H54 (cell line): ENCODE results near the gene LMOD2.
"Not testable (repeated sequence)": the region's sequence is repeated elsewhere in the genome, so short reads cannot be mapped to it uniquely, and the experiment has no call there.

Source experiments
- DNase-seq: peaks from one replicate; pipeline ENCODE4 v3.0.0; 2011; ENCODE audit warnings: low spot score, mixed read lengths; ENCODE audit not compliant: insufficient read length
- FAIRE-seq: peaks from 3 replicates; lab custom pipeline; 2011; peaks lifted over from hg19 to GRCh38; lab: Jason Lieb, UNC
- POLR2A ChIP-seq: IDR thresholded peaks from 2 replicates; pipeline ENCODE4 v1.6.1; 2011; ENCODE audit warnings: low read depth, mild to moderate bottlenecking, low read length

LMOD2 gene

DNA sequence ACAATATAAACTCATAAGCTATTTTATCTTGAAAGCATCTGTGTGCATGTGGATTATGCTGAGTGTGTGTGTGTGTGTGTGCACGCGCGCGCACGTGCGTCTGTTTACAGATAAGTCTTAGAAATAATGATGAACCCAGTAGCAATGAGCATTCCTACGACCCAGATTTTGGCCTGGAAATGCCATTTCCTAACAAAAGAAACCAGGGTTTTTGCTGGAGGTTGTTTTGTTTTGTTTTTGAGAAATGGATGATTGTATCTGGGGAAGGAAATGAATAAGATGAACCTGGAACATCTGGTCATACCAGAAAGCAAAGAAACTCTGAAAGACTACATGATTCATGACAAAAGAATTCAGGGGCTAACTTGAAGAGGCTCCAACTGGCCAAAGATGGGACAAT lies 22.1 kb upstream of the LMOD2 start:
- TF ChIP-seq POLR2A = no peak
- FAIRE-seq (peak; percentile 71), DNase-seq (peak; percentile 12)

GRCh38 chr7:123634011-123634573 lies 21.6 kb upstream of the LMOD2 start:
- FAIRE-seq = not testable (repeated sequence)

GRCh38 chr7:123635551-123636359 lies 19.9 kb upstream of the LMOD2 start:
- no peak for DNase-seq
- peak; percentile 58 for FAIRE-seq
- no peak for TF ChIP-seq POLR2A

More at GRCh38 chr7:123634011-123634573, 21.6 kb upstream of the LMOD2 start:
- not testable (repeated sequence) for DNase-seq

GRCh38 chr7:123637203-123637602 lies 18.5 kb upstream of the LMOD2 start:
- no peak for FAIRE-seq
- no peak for DNase-seq

GRCh38 chr7:123637878-123638277 lies 17.8 kb upstream of the LMOD2 start:
- no peak for FAIRE-seq

More at GRCh38 chr7:123637203-123637602, 18.5 kb upstream of the LMOD2 start:
- no peak for TF ChIP-seq POLR2A

DNA sequence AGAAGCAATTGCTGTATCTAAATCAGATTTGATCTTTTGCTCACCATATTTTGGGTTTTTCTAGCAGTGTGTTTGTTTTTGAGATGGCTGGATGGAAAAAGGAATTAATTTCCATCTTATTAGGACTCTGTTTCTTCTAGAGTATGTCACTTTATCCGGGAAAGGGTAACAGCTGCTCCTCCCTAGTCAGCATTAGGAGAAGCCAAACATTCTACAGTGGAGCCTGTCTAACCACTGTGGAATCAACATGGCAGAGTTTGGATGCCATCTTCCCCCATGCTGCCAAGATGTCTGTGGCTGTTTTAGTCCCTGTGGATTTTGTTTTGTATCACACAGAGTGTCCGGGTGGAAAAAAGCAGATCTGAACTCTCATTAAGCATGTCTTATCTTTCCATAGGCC lies 16.0 kb upstream of the LMOD2 start:
- TF ChIP-seq POLR2A = no peak
- no peak for DNase-seq
- no peak for FAIRE-seq

More at GRCh38 chr7:123637878-123638277, 17.8 kb upstream of the LMOD2 start:
- TF ChIP-seq POLR2A = no peak
- no peak for DNase-seq

GRCh38 chr7:123640583-123640982 lies 15.1 kb upstream of the LMOD2 start:
- no peak for DNase-seq
- no peak for TF ChIP-seq POLR2A
- FAIRE-seq = no peak

- FAIRE-seq (no peak), DNase-seq (no peak)
- TF ChIP-seq POLR2A = no peak
Observed at GRCh38 chr7:123641901-123642300, 13.8 kb upstream of the LMOD2 start.

DNA sequence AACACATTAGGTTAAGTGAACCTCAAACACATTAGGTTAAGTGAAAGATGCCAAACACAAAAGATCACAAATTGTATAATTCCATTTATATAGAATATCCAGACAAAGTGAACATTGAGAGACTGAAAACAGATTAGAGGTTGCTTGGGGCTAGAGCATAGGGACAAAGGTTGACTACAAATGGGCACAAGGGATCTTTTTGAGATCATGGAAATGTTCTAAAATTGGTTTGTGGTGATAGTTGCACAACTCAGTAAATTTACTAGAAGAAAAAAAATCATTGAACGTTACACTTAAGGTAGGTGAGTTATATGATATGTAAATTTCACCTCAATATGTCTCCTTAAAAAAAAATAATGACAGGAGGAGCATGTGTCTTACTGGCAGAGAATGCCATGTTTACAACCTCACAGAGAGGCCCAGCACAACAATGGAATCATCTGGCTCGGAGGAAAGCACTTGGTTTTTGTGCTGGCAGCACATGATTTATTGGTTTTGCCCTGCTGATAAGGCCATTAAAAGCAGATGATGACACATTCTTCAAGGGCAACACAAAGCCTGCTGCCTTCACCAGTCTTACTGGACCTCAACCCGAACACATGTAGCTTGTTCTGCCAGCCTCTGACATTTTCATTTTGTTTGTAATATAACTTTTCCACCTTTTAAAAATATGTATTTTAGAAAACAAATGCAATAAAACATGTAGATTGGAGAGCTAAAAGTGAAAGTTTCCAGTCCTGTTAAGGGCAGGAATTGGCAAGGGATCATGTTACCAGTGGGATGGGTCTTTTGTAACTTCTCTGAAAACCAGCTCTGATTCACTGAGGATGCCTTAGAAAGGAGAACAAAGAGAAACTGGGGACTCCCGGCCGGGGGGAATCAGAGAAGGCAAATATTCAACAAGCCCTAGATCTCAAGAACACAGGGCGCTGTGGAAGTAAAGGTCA lies 11.9 kb upstream of the LMOD2 start:
- peak; percentile 22 for DNase-seq
- FAIRE-seq = peak; percentile 15
- TF ChIP-seq POLR2A = no peak

GRCh38 chr7:123645516-123645915 lies 10.2 kb upstream of the LMOD2 start:
- FAIRE-seq (no peak), DNase-seq (no peak)
- no peak for TF ChIP-seq POLR2A

DNA sequence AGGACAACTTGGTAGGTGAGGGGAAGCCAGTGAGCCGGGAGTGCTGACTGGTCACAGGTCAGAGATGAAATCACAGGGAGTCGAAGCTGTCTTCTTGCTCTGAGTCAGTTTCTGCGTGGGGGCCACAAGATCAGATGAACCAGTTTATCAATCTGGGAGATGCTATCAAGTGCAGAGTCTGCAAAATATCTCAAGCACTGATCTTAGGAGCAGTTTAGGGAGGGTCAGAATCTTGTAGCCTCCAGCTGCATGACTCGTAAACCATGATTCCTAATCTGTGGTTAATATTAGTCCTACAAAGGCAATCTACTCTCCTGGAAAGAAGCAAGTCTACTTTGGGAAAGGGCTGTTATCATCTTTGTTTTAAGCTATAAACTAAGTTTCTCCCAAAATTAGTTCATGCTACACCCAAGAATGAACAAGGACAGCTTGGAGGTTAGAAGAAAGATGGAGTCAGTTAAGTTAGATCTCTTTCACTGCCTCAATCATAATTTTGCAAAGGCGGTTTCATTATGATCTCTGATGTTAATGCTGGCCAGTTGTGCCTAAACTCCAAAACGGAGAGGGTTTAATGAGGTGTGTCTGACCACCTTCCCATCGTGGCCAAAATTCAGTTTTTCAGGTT lies 8.4 kb upstream of the LMOD2 start:
- no peak for TF ChIP-seq POLR2A
- no peak for FAIRE-seq
- no peak for DNase-seq

DNA sequence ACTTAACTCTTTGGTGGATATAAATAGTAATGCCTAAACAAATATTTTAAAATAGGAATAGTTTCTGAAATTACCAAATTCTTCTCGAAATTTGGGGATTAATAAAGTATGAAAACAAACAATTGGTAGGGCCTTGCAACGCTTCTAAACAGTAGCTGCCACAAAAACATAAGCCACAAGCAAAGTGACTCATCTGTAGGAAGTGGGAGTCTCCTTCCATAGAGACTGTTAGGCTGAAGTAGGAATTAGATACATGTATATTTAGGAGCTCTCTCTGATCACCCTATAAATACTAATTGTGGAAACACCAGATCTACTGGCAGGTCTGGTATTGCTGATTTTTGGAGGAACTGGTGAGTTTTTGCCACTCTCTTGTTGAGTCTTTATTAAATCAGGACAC lies 5.7 kb upstream of the LMOD2 start:
- FAIRE-seq (peak; percentile 11), DNase-seq (peak; percentile 29)
- TF ChIP-seq POLR2A = no peak

GRCh38 chr7:123650595-123650994 lies 5.1 kb upstream of the LMOD2 start:
- FAIRE-seq (no peak), DNase-seq (no peak)
- no peak for TF ChIP-seq POLR2A
